GM23338 (cell line): ENCODE results near the gene ADAMTS10. TPM values are rescaled to one million over a fixed set of nuclear protein-coding genes. Genes with fewer than 3 reads are reported as not detected.

Experiments used
- ATAC-seq: fragments of 200-7000 bp; cut with Tn5 transposase; 3 replicates; pipeline ENCODE4 v1.9.1; 2020
- DNase-seq: peaks from one replicate; pipeline ENCODE4 v3.0.0-alpha.2; 2015; ENCODE audit warnings: low spot score
- H2AFZ ChIP-seq: fragments of 200-600 bp; sonication (generic); 2 replicates; pipeline ENCODE4 v1.8.0; 2016; ENCODE audit warnings: antibody characterized with exemption, mild to moderate bottlenecking, moderate library complexity
- H3F3A ChIP-seq: fragments of 200-600 bp; sonication (generic); replicated peaks from 2 replicates; pipeline ENCODE4 v1.8.0; 2017; ENCODE audit warnings: antibody characterized with exemption, mixed run types, low read depth
- H3K27ac ChIP-seq: fragments of 200-600 bp; sonication (generic); 2 replicates; pipeline ENCODE4 v1.6.1; 2016; ENCODE audit warnings: low read depth
- H3K27me3 ChIP-seq: fragments of 200-600 bp; sonication (generic); 2 replicates; pipeline ENCODE4 v1.8.0; 2016; ENCODE audit warnings: mild to moderate bottlenecking, mixed run types, moderate library complexity; ENCODE audit not compliant: insufficient read depth
- H3K36me3 ChIP-seq: fragments of 200-600 bp; sonication (generic); 2 replicates; pipeline ENCODE4 v1.8.0; 2016; ENCODE audit warnings: mild to moderate bottlenecking; ENCODE audit not compliant: insufficient read depth
- H3K4me1 ChIP-seq: fragments of 200-600 bp; sonication (generic); 2 replicates; pipeline ENCODE4 v1.8.0; 2016; ENCODE audit warnings: mild to moderate bottlenecking, moderate library complexity; ENCODE audit not compliant: insufficient read depth
- H3K4me2 ChIP-seq: fragments of 200-600 bp; sonication (generic); 2 replicates; pipeline ENCODE4 v1.7.1; 2017; ENCODE audit warnings: mixed run types
- H3K4me3 ChIP-seq: fragments of 200-600 bp; sonication (generic); 2 replicates; pipeline ENCODE4 v1.6.1; 2016; ENCODE audit warnings: mixed run types
- H3K79me2 ChIP-seq: fragments of 200-600 bp; sonication (generic); replicated peaks from 2 replicates; pipeline ENCODE4 v1.8.0; 2017; ENCODE audit warnings: mild to moderate bottlenecking; ENCODE audit not compliant: insufficient read depth
- H3K9me2 ChIP-seq: fragments of 200-600 bp; sonication (generic); 2 replicates; pipeline ENCODE4 v1.8.0; 2017; ENCODE audit not compliant: insufficient read depth
- H4K20me1 ChIP-seq: fragments of 200-600 bp; sonication (generic); replicated peaks from 2 replicates; pipeline ENCODE4 v1.8.0; 2017; ENCODE audit warnings: mild to moderate bottlenecking; ENCODE audit not compliant: insufficient read depth
- H3K27ac Mint-ChIP-seq: 2 replicates; pipeline ENCODE4 v1.8.0; 2020; ENCODE audit warnings: inconsistent platforms, mild to moderate bottlenecking, moderate library complexity, mixed read lengths
- H3K27me3 Mint-ChIP-seq: 3 replicates; pipeline ENCODE4 v1.8.0; 2022; ENCODE audit warnings: low read depth, mild to moderate bottlenecking, moderate library complexity, mixed read lengths, inconsistent platforms; ENCODE audit not compliant: insufficient read depth, poor library complexity
- H3K36me3 Mint-ChIP-seq: 3 replicates; pipeline ENCODE4 v1.8.0; 2021; ENCODE audit warnings: low read depth, mild to moderate bottlenecking, inconsistent platforms, moderate library complexity, mixed read lengths
- H3K4me1 Mint-ChIP-seq: 3 replicates; pipeline ENCODE4 v1.8.0; 2020; ENCODE audit warnings: mild to moderate bottlenecking, inconsistent platforms, mixed read lengths
- H3K4me3 Mint-ChIP-seq: 3 replicates; pipeline ENCODE4 v1.8.0; 2021; ENCODE audit warnings: moderate library complexity, mild to moderate bottlenecking, inconsistent platforms, mixed read lengths
- H3K9me3 Mint-ChIP-seq: 3 replicates; pipeline ENCODE4 v1.8.0; 2020; ENCODE audit warnings: moderate library complexity, mild to moderate bottlenecking, inconsistent platforms, mixed read lengths
- CREB1 ChIP-seq: fragments of 250-450 bp; sonication (Bioruptor Pico); IDR thresholded peaks from 2 replicates; pipeline ENCODE4 v1.5.0; 2020; ENCODE audit warnings: low read depth, mild to moderate bottlenecking, moderate library complexity
- CTCF ChIP-seq, 2 experiments: fragments of 200-600 bp in 1 of 2; sonication (generic) in 1 of 2; conservative IDR thresholded peaks; 2 replicates each; pipeline versions ENCODE4 v1.5.1 to v1.6.1; 2016 to 2017; ENCODE audit warnings: antibody characterized with exemption in 2 of 2, low read depth in 2 of 2, mild to moderate bottlenecking in 2 of 2, moderate library complexity in 1 of 2
- ETS1 ChIP-seq: IDR thresholded peaks from 2 replicates; pipeline ENCODE4 v1.6.1; 2016; ENCODE audit warnings: antibody characterized with exemption
- EZH2 ChIP-seq: fragments of 200-600 bp; sonication (generic); IDR thresholded peaks from one replicate; pipeline ENCODE4 v1.8.0; 2017; ENCODE audit warnings: antibody characterized with exemption, mild to moderate bottlenecking, low read depth; ENCODE audit not compliant: unreplicated experiment
- EZH2phosphoT487 ChIP-seq: fragments of 200-600 bp; sonication (generic); IDR thresholded peaks from one replicate; pipeline ENCODE4 v1.8.1; 2018; ENCODE audit warnings: antibody characterized with exemption; ENCODE audit not compliant: unreplicated experiment
- JUNB ChIP-seq: IDR thresholded peaks from one replicate; pipeline ENCODE4 v1.6.1; 2016; ENCODE audit warnings: antibody characterized with exemption; ENCODE audit not compliant: unreplicated experiment
- NANOG ChIP-seq: IDR thresholded peaks from 2 replicates; pipeline ENCODE4 v1.6.1; 2016; ENCODE audit warnings: antibody characterized with exemption, borderline replicate concordance
- POLR2AphosphoS5 ChIP-seq: IDR thresholded peaks from 2 replicates; pipeline ENCODE4 v1.6.1; 2016; ENCODE audit warnings: antibody characterized with exemption, low read depth
- STAT1 ChIP-seq: IDR thresholded peaks from one replicate; pipeline ENCODE4 v1.6.1; 2016; ENCODE audit warnings: antibody characterized with exemption; ENCODE audit not compliant: unreplicated experiment
- ZNF462 ChIP-seq: fragments of 250-450 bp; sonication (Bioruptor Pico); IDR thresholded peaks from 2 replicates; pipeline ENCODE4 v1.5.0; 2020; ENCODE audit warnings: mild to moderate bottlenecking, moderate library complexity
- polyA plus RNA-seq: library from polyadenylated mRNA; unstranded; fragments of >200 nt; fragmentation: Nextera tagmentation; extraction: Ambion mirVana; gene quantifications from 2 replicates; pipeline ENCODE4 v1.2.1, GENCODE V29; 2016
- total RNA-seq: library from RNA; depleted of rRNA; stranded (reverse); fragments of >200 nt; shearing (Covaris generic); gene quantifications from 2 replicates; pipeline ENCODE4 v1.2.3, GENCODE V29; 2014

Gene ADAMTS10
- total and polyA plus RNA-seq, 2 experiments from 2014 or later: 5.0 to 25.9 TPM

- Histone ChIP-seq H3K9me2 (no peaks in the 10 kb centered on the region), H3K4me1 (peaks cover 11% of the 10 kb centered on the region; the same call in 1 of the 2 replicates), H3K27me3 (no peaks in the 10 kb centered on the region), H3F3A (no peaks in the 10 kb centered on the region), H3K27ac (no peak overlapping the region), H3K79me2 (no peaks in the 10 kb centered on the region), H4K20me1 (no peaks in the 10 kb centered on the region), H3K36me3 (no peaks in the 10 kb centered on the region), H2AFZ (no peak overlapping the region), H3K4me2 (no peak overlapping the region), H3K4me3 (no peak overlapping the region)
- TF ChIP-seq CREB1 (CRISPR knock-in tag): no peak
- TF ChIP-seq JUNB: no peak
- no peak for TF ChIP-seq NANOG
- TF ChIP-seq EZH2phosphoT487: no peak
- TF ChIP-seq CTCF (conservative IDR thresholded peaks at IDR 0.05; ENCODE audit: low read depth in 2 of 2): no peak
- TF ChIP-seq EZH2: no peak
- no peak for TF ChIP-seq STAT1
- TF ChIP-seq POLR2AphosphoS5: no peak
- Mint-ChIP-seq H3K27me3 (peaks cover 11% of the 10 kb centered on the region), H3K9me3 (peaks cover 38% of the 10 kb centered on the region), H3K4me3 (no peak overlapping the region), H3K36me3 (no peaks in the 10 kb centered on the region), H3K27ac (no peak overlapping the region), H3K4me1 (peaks cover 4% of the 10 kb centered on the region; the same call in 2 of the 3 replicates)
- DNase-seq (no peak), ATAC-seq (no peak)
These were observed 18.7 kb upstream of the ADAMTS10 start for GRCh38 chr19:8629184-8629583.

GRCh38 chr19:8626842-8627241, 16.3 kb upstream of the ADAMTS10 start:
- H3K36me3 ChIP-seq: no peaks in the 10 kb centered on the region
- no peaks in the 10 kb centered on the region for H3K27me3 ChIP-seq
- Mint-ChIP-seq H3K4me1 (peaks cover 2% of the 10 kb centered on the region; the same call in 1 of the 3 replicates), H3K4me3 (no peak overlapping the region), H3K27me3 (peaks cover 11% of the 10 kb centered on the region), H3K9me3 (peaks cover 44% of the 10 kb centered on the region), H3K27ac (no peak overlapping the region), H3K36me3 (no peaks in the 10 kb centered on the region)
- peaks cover 8% of the 10 kb centered on the region; the same call in 1 of the 2 replicates for H3K4me1 ChIP-seq
- no peaks in the 10 kb centered on the region for H3K9me2 ChIP-seq
- TF ChIP-seq JUNB (no peak), EZH2phosphoT487 (no peak), CTCF (conservative IDR thresholded peaks at IDR 0.05; ENCODE audit: low read depth in 2 of 2) (no peak), EZH2 (no peak), ZNF462 (no peak), ETS1 (no peak)
- no peak overlapping the region for H3K4me2 ChIP-seq
- ATAC-seq: no peak
- H4K20me1 ChIP-seq: no peaks in the 10 kb centered on the region
- DNase-seq: no peak
- no peak overlapping the region for H3K4me3 ChIP-seq
- no peaks in the 10 kb centered on the region for H3K79me2 ChIP-seq
- H2AFZ ChIP-seq: no peak overlapping the region
- no peaks in the 10 kb centered on the region for H3F3A ChIP-seq
- no peak overlapping the region for H3K27ac ChIP-seq
